WI38 (cell line): ENCODE measurements around the gene TLK1.
"Not testable (repeated sequence)": the region's sequence is repeated elsewhere in the genome, so short reads cannot be mapped to it uniquely, and the experiment has no call there.

Experiments
- H3K4me3 ChIP-seq: 2 replicates; pipeline ENCODE4 v1.5.1; 2011; ENCODE audit warnings: low read depth, mild to moderate bottlenecking, control low read depth, low read length
- TF ChIP-seq, protein P1 (sequence below): IDR thresholded peaks from 2 replicates; pipeline ENCODE4 v1.5.1; 2012; ENCODE audit warnings: low read depth, mild to moderate bottlenecking, control low read depth, low read length

The TLK1 gene

GRCh38 chr2:171083451-171083850, 77.2 kb downstream of the TLK1 start:
- TF ChIP-seq, protein P1, sequence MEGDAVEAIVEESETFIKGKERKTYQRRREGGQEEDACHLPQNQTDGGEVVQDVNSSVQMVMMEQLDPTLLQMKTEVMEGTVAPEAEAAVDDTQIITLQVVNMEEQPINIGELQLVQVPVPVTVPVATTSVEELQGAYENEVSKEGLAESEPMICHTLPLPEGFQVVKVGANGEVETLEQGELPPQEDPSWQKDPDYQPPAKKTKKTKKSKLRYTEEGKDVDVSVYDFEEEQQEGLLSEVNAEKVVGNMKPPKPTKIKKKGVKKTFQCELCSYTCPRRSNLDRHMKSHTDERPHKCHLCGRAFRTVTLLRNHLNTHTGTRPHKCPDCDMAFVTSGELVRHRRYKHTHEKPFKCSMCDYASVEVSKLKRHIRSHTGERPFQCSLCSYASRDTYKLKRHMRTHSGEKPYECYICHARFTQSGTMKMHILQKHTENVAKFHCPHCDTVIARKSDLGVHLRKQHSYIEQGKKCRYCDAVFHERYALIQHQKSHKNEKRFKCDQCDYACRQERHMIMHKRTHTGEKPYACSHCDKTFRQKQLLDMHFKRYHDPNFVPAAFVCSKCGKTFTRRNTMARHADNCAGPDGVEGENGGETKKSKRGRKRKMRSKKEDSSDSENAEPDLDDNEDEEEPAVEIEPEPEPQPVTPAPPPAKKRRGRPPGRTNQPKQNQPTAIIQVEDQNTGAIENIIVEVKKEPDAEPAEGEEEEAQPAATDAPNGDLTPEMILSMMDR, result no peak
- no peak overlapping the region for H3K4me3 ChIP-seq

DNA sequence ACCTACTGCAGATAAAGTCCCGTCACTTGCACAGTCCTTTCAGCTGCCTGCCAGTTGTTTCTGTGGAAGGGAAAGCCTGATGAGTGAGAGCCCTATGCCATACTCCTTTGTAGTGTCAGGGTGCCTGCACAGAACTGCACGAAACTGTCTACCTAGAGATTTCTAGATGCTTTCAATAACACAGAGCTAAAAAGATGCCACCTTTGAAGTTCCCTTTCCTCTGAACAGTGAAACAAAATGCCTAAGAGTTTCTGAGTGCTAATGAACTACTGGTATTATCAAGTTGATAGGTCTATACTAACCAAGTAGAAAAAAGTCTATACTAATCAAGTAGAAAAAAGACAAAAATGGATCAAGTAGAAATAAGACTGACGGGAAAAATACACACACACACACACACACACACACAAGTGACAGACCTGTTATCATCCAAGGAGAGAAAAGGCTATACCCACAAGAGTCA, 79.0 kb downstream of the TLK1 start:
- no peak overlapping the region for H3K4me3 ChIP-seq
- TF ChIP-seq, protein P1, result no peak

GRCh38 chr2:171080607-171081006, 80.1 kb downstream of the TLK1 start:
- no peak overlapping the region for H3K4me3 ChIP-seq
- TF ChIP-seq, protein P1, result no peak

DNA sequence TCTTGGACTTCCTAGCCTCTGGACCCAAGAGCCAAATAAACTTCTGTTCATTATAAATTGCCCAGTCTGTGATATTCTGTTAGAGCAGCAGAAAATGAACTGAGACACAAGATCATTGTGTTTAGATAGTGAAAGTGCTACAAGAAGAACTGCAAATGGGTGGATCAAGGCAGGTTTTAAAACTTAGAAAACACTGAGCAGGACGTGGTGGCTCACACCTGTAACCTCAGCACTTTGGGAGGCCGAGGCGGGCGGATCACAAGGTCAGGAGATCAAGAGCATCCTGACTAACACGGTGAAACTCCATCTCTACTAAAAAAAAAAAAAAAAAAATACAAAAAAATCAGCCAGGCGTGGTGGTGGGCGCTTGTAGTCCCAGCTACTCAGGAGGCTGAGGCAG, 84.3 kb downstream of the TLK1 start:
- H3K4me3 ChIP-seq, result not testable (repeated sequence)

GRCh38 chr2:171072164-171072563, 88.5 kb downstream of the TLK1 start:
- TF ChIP-seq, protein P1, result no peak
- no peak overlapping the region for H3K4me3 ChIP-seq

GRCh38 chr2:171069286-171069956, 91.3 kb downstream of the TLK1 start:
- no peak overlapping the region for H3K4me3 ChIP-seq
- TF ChIP-seq, protein P1, result no peak

GRCh38 chr2:171066110-171066509, 94.6 kb downstream of the TLK1 start:
- TF ChIP-seq, protein P1, result no peak

GRCh38 chr2:171057575-171057974, 103.1 kb downstream of the TLK1 start:
- TF ChIP-seq, protein P1, result no peak
- no peak overlapping the region for H3K4me3 ChIP-seq

More at GRCh38 chr2:171066110-171066509, 94.6 kb downstream of the TLK1 start:
- no peak overlapping the region for H3K4me3 ChIP-seq
